Neural progenitor cell (in vitro differentiated cells): ENCODE results near the gene ODC1. TPM values are rescaled to one million over a fixed set of nuclear protein-coding genes. Genes with fewer than 3 reads are reported as not detected.

Source experiments
- DNase-seq: peaks from one replicate; pipeline ENCODE4 v3.0.0-alpha.2; 2016; ENCODE audit warnings: low spot score
- H2AFZ ChIP-seq: fragments of 200-600 bp; sonication (generic); replicated peaks from 2 replicates; pipeline ENCODE4 v1.6.1; 2016; ENCODE audit warnings: antibody characterized with exemption
- H3F3A ChIP-seq: fragments of 200-600 bp; sonication (generic); 2 replicates; pipeline ENCODE4 v1.6.1; 2016; ENCODE audit warnings: antibody characterized with exemption, low read depth
- H3K27ac ChIP-seq: fragments of 200-600 bp; sonication (generic); 2 replicates; pipeline ENCODE4 v1.5.1; 2016; ENCODE audit warnings: mild to moderate bottlenecking
- H3K27me3 ChIP-seq: fragments of 200-600 bp; sonication (generic); 2 replicates; pipeline ENCODE4 v1.6.1; 2016; ENCODE audit warnings: mild to moderate bottlenecking, moderate library complexity
- H3K36me3 ChIP-seq: fragments of 200-600 bp; sonication (generic); 2 replicates; pipeline ENCODE4 v1.5.1; 2016
- H3K4me1 ChIP-seq: fragments of 200-600 bp; sonication (generic); 2 replicates; pipeline ENCODE4 v1.6.1; 2016; ENCODE audit warnings: mixed run types
- H3K4me2 ChIP-seq: fragments of 200-600 bp; sonication (generic); 2 replicates; pipeline ENCODE4 v1.6.1; 2016
- H3K4me3 ChIP-seq: fragments of 200-600 bp; sonication (generic); 2 replicates; pipeline ENCODE4 v1.5.1; 2016
- H3K79me2 ChIP-seq: fragments of 200-600 bp; sonication (generic); 2 replicates; pipeline ENCODE4 v1.6.1; 2016; ENCODE audit warnings: low read depth
- H3K9ac ChIP-seq: fragments of 200-600 bp; sonication (generic); 2 replicates; pipeline ENCODE4 v1.6.1; 2016
- H3K9me3 ChIP-seq: fragments of 200-600 bp; sonication (generic); 2 replicates; pipeline ENCODE4 v1.5.1; 2016; ENCODE audit warnings: low read depth
- H4K20me1 ChIP-seq: fragments of 200-600 bp; sonication (generic); 2 replicates; pipeline ENCODE4 v1.6.1; 2016; ENCODE audit warnings: low read depth
- H3K27ac Mint-ChIP-seq: 3 replicates; pipeline ENCODE4 v1.8.0; 2021; ENCODE audit warnings: mixed read lengths
- H3K27me3 Mint-ChIP-seq: 2 replicates; pipeline ENCODE4 v1.8.0; 2022; ENCODE audit warnings: low read depth, mild to moderate bottlenecking, inconsistent platforms, moderate library complexity, mixed read lengths; ENCODE audit not compliant: insufficient read depth
- H3K36me3 Mint-ChIP-seq: 3 replicates; pipeline ENCODE4 v1.8.0; 2021; ENCODE audit warnings: mixed read lengths
- H3K4me1 Mint-ChIP-seq: 3 replicates; pipeline ENCODE4 v1.8.0; 2021; ENCODE audit warnings: mixed read lengths
- H3K4me3 Mint-ChIP-seq: 3 replicates; pipeline ENCODE4 v1.8.0; 2021; ENCODE audit warnings: mild to moderate bottlenecking, moderate library complexity, mixed read lengths
- H3K9me3 Mint-ChIP-seq: 3 replicates; pipeline ENCODE4 v1.8.0; 2020; ENCODE audit warnings: mixed read lengths
- CTCF ChIP-seq: fragments of 200-600 bp; sonication (generic); IDR thresholded peaks from 2 replicates; pipeline ENCODE4 v1.5.1; 2017; ENCODE audit warnings: antibody characterized with exemption, mild to moderate bottlenecking
- EZH2 ChIP-seq: fragments of 200-600 bp; sonication (generic); IDR thresholded peaks from 2 replicates; pipeline ENCODE4 v1.6.1; 2017; ENCODE audit warnings: antibody characterized with exemption, mild to moderate bottlenecking, moderate library complexity
- EZH2phosphoT487 ChIP-seq: fragments of 200-600 bp; sonication (generic); IDR thresholded peaks from 2 replicates; pipeline ENCODE4 v1.6.1; 2017; ENCODE audit warnings: antibody characterized with exemption
- total RNA-seq: library from RNA; depleted of rRNA; stranded (reverse); fragments of >200 nt; gene quantifications from 2 replicates; pipeline ENCODE4 v1.2.3, GENCODE V29; 2015; ENCODE audit warnings: low replicate concordance

Gene ODC1
- total RNA-seq, 1 donor from 2014 or later, result 437 TPM

- H3K27ac ChIP-seq, result no peak overlapping the region
Observed at GRCh38 chr2:10426726-10427617, 21.2 kb downstream of the ODC1 start.

GRCh38 chr2:10425699-10426098 is 22.4 kb downstream of the ODC1 start:
- no peaks in the 10 kb centered on the region for H3K27me3 ChIP-seq
- TF ChIP-seq CTCF (no peak), EZH2 (no peak), EZH2phosphoT487 (no peak)
- no peak overlapping the region for H3K4me2 ChIP-seq
- H3F3A ChIP-seq, result no peaks in the 10 kb centered on the region
- DNase-seq, result no peak
- no peaks in the 10 kb centered on the region for H3K9me3 ChIP-seq
- no peak overlapping the region for H3K27ac ChIP-seq
- H3K36me3 ChIP-seq, result no peaks in the 10 kb centered on the region
- no peaks in the 10 kb centered on the region for H3K79me2 ChIP-seq
- H4K20me1 ChIP-seq, result no peaks in the 10 kb centered on the region
- no peak overlapping the region for H2AFZ ChIP-seq
- Mint-ChIP-seq H3K27ac (peak overlapping the region; percentile 98), H3K9me3 (no peaks in the 10 kb centered on the region), H3K4me1 (peaks cover 31% of the 10 kb centered on the region), H3K27me3 (peaks cover 5% of the 10 kb centered on the region), H3K36me3 (no peaks in the 10 kb centered on the region), H3K4me3 (no peak overlapping the region)
- peaks cover 13% of the 10 kb centered on the region for H3K4me1 ChIP-seq
- H3K4me3 ChIP-seq, result no peak overlapping the region
- no peak overlapping the region for H3K9ac ChIP-seq

More at GRCh38 chr2:10426726-10427617, 21.2 kb downstream of the ODC1 start:
- peak overlapping the region; percentile 98 for H3K27ac Mint-ChIP-seq
- H3K79me2 ChIP-seq, result no peaks in the 10 kb centered on the region
- TF ChIP-seq CTCF, result no peak
- peaks cover 5% of the 10 kb centered on the region for H3K27me3 Mint-ChIP-seq
- no peak overlapping the region for H3K4me3 ChIP-seq
- no peaks in the 10 kb centered on the region for H3K36me3 ChIP-seq
- DNase-seq, result peak; percentile 55
- H3K9me3 Mint-ChIP-seq, result no peaks in the 10 kb centered on the region
- H3K27me3 ChIP-seq, result peaks cover 9% of the 10 kb centered on the region
- H3K4me2 ChIP-seq, result no peak overlapping the region
- no peaks in the 10 kb centered on the region for H3K9me3 ChIP-seq
- H3F3A ChIP-seq, result no peaks in the 10 kb centered on the region
- H3K4me3 Mint-ChIP-seq, result peak overlapping the region; percentile 64
- no peak overlapping the region for H3K9ac ChIP-seq
- peaks cover 31% of the 10 kb centered on the region for H3K4me1 Mint-ChIP-seq
- no peaks in the 10 kb centered on the region for H4K20me1 ChIP-seq
- no peaks in the 10 kb centered on the region for H3K36me3 Mint-ChIP-seq
- H2AFZ ChIP-seq, result no peak overlapping the region
- peaks cover 13% of the 10 kb centered on the region for H3K4me1 ChIP-seq

GRCh38 chr2:10424916-10425505 is 23.1 kb downstream of the ODC1 start:
- Histone ChIP-seq H3K4me3 (no peak overlapping the region), H3K9me3 (no peaks in the 10 kb centered on the region), H3K27ac (no peak overlapping the region), H4K20me1 (no peaks in the 10 kb centered on the region), H3K36me3 (no peaks in the 10 kb centered on the region), H3K27me3 (no peaks in the 10 kb centered on the region), H3K4me1 (peaks cover 13% of the 10 kb centered on the region), H3F3A (no peaks in the 10 kb centered on the region), H3K4me2 (no peak overlapping the region), H2AFZ (no peak overlapping the region), H3K79me2 (no peaks in the 10 kb centered on the region), H3K9ac (no peak overlapping the region)
- peaks cover 31% of the 10 kb centered on the region for H3K4me1 Mint-ChIP-seq
- no peak overlapping the region for H3K4me3 Mint-ChIP-seq
- no peaks in the 10 kb centered on the region for H3K9me3 Mint-ChIP-seq
- TF ChIP-seq EZH2phosphoT487 (no peak), CTCF (no peak), EZH2 (no peak)
- no peak overlapping the region for H3K27ac Mint-ChIP-seq
- H3K36me3 Mint-ChIP-seq, result no peaks in the 10 kb centered on the region
- no peak for DNase-seq
- peaks cover 5% of the 10 kb centered on the region for H3K27me3 Mint-ChIP-seq
